Measurements from ENCODE around the gene NPEPL1.

DNA sequence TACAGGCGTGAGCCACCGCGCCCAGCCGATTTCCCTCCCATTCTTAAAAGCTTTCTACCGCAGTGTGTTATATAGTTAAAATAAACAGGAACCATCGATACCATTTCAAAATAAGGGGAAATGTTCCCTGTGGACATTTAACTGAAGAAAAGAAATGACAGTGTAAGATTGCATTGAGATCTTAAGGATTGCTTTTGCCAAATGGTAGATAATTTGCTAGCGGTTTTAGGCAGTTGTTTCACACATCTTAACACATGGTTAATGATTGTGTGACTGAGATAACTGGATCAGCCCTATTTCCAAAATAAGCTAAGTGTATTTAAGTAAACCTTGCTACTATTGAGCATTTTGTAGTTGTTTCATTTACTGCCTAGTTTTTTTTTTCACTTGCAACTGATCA, 25.9 kb upstream of the NPEPL1 start:
- TF ChIP-seq, protein P1, sequence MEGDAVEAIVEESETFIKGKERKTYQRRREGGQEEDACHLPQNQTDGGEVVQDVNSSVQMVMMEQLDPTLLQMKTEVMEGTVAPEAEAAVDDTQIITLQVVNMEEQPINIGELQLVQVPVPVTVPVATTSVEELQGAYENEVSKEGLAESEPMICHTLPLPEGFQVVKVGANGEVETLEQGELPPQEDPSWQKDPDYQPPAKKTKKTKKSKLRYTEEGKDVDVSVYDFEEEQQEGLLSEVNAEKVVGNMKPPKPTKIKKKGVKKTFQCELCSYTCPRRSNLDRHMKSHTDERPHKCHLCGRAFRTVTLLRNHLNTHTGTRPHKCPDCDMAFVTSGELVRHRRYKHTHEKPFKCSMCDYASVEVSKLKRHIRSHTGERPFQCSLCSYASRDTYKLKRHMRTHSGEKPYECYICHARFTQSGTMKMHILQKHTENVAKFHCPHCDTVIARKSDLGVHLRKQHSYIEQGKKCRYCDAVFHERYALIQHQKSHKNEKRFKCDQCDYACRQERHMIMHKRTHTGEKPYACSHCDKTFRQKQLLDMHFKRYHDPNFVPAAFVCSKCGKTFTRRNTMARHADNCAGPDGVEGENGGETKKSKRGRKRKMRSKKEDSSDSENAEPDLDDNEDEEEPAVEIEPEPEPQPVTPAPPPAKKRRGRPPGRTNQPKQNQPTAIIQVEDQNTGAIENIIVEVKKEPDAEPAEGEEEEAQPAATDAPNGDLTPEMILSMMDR (IDR thresholded peaks at IDR 0.05) = no peak
- TF ChIP-seq POLR2A (IDR thresholded peaks at IDR 0.05) = no peak
